HG03558 (cell line): Measurements from ENCODE around the gene MTMR10.

ENCODE experiments used
- ATAC-seq: cut with Tn5 transposase; IDR thresholded peaks from one replicate; pipeline ENCODE4 v1.9.1; 2021; ENCODE audit warnings: moderate number of reproducible peaks; ENCODE audit not compliant: unreplicated experiment; ENCODE audit errors: extremely low read depth

Gene MTMR10

DNA sequence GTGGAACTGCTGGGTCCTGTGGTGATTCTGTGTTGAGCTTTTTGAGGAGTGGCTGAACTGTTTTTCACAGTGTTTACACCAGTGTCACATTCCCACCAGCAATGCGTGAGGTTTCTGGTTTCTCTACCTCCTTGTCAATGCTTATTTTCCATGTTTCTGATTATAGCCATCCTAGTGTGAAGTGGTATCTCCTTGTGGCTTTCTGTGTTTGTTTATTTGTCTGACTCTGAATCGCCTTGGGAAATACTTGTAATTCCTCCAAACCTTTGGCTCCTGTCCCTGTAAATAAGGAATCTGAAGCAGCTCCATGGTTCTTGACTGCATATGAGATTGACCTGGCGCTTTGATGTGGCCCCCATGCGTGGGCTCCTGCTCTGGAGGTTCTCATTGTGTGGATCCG, 67.1 kb downstream of the MTMR10 start:
- ATAC-seq = no peak

DNA sequence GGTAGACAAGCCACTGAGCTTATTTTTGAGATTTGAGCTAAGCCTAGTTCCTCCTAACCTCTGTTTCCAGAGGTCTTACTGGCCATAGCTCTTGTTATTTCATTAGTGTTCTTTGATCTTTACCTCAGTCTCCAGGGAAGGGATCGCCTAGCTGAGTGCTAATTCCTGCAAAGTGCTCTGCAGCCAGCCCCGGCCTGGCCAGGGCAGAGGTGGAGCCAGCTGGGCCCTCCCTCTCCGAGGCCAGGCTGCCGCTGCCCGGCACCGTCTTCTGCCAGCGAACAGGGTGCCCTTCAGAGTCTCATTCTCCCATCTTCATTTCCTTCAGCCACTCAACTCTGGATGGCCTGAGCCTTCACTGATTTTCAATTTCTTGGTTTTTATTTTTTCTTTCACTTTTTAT, 68.0 kb downstream of the MTMR10 start:
- ATAC-seq = no peak

DNA sequence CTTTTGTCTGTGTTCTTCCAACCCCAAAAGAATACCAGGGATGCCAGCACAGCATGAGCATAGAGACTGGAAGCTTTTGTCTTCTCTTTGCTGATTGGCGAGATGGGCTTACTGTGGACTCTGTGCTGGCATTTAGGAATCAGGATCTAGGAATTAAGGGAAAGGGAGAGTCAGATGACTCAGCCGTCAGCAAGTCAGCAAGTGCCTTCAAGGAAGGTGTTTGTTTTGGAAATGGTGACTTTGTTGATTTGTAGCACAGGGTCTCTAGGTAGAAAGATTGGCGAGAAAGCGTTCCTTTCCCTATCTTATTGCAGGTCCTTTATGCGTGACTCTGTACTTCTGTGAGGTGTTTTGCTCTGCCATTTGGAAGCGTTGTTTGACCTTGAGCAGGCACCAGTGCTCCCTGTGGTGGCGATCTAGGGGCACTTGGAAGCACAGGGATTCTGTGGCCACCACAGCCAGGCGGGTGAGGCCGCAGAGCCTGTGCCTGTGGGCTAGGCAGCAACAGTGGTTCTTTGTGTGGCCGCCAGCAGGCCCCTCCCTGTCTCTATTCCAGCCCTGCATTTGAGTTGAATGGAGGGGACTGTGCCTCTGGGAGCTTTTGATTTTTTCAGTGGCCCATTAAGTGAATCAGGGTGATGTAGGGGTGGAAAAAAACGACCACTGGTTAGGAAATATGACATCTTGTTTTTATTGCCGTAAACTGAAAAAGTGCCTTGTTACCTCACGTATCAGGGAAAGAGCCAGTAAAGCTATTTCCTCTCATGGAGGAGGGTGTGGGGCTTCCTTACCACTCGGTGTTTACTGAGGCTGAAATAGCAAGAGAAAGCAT, 68.7 kb downstream of the MTMR10 start:
- no peak for ATAC-seq

DNA sequence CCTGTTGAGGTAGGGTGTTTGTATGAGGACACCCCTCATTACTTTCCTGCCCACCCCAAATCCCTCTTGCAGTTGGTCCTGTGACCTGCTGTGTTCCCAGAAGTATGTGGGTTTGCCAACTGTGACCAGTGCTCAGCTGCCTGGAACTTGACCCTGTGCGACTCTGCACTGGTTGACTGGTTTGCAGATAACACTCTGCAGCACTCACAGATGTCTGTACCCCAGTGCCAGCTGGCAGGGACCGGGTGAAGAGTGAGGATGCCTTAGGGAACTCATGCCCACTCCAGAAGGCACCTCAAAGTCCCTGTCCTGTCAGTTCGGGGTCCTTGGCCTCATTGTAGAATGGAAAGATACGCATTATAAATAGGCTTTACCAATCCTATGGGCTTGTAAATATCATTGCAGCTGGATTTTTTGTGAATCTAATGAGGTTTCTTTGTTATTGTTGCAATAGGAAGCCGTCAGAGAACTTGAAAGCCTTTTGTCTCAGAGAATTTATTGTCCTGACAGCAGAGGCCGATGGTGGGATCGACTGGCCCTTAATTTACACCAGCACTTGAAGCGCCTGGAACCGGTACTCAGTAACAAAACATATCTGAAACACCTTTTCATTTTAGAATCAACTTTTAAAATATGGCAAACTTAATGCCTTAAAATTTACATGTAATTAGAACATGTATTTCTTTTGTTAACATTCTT, 69.5 kb downstream of the MTMR10 start:
- ATAC-seq = no peak

DNA sequence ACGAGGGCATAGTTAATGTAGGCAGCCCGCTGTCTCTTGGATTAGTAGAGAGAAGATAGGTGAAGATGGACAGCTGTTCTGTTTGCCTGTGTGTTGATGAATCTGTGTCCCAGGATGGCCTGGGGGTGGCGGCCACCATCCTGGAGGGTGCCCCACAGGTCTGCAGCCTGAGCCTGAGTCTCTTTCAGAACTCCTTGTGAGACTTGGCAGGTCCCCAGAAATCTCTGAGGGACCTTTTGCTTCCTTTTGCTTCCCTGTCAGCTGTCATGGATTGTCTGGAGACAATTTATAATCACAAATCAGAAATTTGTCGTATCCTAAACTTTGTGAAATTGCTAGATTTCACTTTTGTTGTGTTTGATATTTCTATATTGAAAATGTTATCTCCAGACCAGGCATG, 70.3 kb downstream of the MTMR10 start:
- ATAC-seq = no peak

DNA sequence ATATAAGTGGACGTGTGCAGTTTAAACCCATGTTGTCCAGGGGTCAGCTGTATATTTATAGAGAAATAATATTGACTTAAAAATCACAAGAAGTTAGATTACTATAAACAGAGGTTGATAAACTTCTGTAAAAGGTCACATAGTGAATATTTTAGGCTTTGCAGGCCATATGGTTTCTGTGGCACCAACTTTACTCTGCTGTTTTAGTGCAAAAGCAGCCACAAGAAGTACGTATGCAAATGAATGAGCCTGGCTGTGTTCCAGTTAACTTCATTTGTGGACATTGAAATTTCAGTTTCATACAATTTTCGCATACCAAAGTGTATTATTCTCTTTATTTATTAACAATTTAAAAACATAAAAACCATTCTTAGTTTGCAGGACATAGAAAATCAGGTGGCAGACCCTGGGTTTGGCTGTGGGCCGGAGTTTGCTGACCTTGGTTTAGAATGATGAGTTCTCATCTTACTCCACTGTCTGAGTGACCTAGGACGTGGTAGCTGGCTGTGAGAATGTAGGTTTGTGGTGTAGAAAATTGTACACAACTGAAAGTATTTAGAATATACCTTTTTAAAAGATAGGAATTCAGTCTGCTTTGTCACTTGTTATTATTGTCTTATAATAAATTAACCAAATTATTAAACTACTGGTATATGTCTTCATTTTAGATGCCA, 71.4 kb downstream of the MTMR10 start:
- no peak for ATAC-seq

DNA sequence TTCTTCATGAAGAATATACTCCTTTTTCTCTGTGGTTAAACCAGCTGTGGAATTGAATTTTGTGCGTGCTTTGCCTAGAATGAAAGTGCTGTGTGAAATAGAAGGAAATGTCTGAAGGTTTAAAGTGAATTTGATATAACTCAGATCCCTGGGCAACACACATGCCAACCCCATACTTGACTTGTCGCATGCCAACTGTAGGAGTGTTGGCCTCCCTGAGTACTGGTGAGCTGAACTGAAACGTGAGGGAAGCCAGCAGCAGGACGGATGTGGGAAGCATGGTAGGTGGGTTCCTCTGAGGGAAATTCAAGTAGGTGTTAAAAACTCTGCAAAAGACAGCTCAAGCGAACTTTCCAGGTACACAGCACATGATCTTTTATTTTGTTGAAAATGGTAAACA, 73.1 kb downstream of the MTMR10 start:
- no peak for ATAC-seq

DNA sequence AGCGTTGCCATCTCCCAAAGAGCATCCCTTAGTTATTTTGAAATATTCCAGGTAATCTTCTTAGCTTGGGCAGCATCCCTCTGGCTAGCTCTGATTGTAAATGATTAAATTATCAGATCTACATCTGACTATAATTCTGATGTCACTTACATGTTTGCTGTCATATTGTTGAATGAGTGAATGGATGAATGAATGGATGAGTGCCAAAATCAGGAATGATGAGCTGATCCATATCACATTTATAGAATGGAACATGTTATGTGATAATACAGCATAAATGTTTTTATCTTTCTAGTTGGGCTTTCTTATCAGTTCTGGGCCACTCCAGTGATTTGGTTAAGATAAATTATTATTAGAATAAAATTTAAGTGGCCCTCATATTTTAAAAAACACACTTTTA, 73.8 kb downstream of the MTMR10 start:
- ATAC-seq = no peak

DNA sequence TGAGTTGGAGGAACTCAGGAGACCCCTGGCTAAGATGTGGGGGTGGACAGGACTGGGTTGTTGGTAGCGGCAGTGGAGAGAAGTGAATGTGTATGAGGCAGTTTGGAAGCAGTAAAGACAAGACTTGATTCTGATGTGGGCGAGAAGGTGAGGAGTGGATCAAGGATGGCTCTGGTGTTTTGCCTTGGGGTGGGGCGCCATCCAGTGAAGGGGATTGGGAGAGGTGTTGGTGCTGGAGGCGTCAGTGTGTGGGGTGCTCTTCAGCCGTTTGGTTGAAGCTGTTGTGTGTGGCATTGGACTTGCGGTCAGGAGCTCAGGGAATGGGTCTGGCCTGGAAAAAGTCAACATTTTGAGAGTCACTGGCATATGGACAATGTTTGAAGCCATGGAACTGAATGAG, 74.4 kb downstream of the MTMR10 start:
- no peak for ATAC-seq

DNA sequence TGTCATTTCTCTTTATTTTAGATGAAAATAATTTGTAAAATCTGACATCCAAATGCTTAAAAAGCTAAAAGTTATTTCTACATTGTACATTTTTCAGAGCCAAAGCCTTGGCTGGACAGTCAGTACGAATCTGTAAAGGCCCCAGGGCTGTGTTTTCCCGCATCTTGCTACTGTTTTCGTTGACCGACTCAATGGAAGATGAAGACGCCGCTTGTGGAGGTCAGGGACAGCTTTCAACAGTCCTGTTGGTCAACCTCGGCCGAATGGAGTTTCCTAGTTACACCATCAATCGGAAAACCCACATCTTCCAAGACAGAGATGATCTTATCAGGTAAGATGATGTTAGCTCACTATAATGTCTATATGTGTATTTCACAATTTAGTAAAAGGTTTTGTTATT, 77.7 kb downstream of the MTMR10 start:
- no peak for ATAC-seq

DNA sequence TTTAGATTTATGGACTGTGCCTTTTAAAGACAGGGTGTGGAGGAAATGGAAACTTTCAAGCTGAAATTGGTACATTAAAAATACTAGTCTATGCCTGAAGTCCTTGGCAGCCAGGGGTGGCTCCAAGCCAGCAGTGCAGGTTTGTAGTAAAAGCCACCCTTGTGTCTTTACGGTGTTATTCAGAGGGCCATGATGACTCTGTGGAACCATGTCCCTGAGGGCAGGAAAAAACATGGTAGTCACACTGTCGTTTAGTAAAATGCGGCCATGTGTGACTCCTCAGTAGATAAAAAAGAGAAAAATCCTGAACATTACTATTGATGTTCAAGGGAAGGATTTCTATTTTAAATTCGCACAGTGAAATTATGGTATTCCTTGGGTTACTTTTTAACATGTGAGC, 85.1 kb downstream of the MTMR10 start:
- ATAC-seq = no peak

DNA sequence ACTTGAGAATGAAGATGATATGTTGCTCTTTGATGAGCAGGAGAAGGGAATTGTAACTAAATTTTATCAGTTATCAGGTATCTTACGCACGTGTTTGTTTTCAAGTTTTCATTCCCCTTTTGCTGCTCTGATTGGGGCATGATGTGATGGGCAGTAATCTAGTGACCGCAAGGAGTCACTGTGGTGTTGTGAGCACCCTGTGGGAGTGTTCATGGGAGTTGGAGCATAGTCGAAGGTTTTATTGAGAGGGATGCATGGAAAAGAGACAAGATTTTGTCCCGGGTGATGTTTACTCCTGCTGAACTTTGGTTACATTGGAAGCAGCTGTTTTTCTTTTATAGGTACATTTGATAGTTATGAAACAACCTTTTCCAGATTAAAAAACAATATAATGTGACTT, 85.6 kb downstream of the MTMR10 start:
- no peak for ATAC-seq

DNA sequence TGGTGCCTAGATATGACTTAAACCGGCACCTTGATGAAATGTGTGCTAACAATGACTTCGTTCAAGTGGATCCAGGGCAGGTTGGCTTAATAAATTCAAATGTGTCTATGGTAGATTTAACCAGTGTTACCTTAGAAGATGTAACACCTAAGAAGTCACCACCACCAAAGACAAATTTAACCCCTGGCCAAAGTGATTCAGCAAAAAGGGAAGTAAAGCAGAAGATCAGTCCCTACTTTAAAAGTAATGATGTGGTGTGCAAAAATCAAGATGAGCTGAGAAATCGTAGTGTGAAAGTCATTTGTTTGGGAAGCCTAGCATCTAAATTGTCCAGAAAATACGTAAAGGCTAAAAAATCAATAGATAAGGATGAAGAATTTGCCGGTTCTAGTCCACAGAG, 86.6 kb downstream of the MTMR10 start:
- ATAC-seq = no peak

DNA sequence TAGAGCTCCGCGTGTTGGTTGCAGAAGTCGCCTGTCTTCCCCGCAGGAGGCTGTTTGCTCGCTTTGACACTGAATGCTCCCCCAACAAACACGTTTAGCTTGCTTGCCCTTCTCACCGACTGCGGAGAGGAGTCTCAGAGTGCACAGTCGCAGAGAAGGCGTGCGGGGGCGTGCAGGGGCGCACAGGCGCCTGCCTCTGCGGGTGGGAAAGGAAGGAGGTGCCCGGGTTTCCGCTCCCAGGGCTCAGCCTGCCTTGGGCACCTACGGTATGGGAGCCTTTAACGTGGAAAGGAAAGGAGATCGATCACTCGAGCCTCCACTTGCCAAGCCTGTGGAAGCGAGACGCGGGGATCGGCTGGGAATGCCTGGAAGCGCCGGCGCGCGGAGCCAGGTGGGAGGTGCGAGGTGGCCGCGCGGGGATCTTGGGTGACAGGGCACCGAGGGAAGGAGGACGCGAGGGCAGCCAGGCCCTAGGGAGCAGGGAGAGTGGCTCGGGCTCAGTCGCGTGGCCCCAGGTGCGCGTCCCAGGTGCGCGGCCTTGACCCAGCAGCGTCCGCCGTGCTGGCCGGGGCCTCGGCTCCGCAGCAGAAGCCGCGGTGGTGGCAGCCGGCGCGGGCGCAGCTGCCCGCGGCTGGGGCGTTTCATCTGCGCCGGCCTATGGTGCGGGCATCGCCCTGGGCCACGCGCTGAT, 87.8 kb downstream of the MTMR10 start, which contains the start of gene FAN1:
Gene FAN1, plus strand, starts transcription at position 419 of the 691 bp plus-strand sequence. CDS start 749 bp downstream, outside the sequence.
- peak; percentile 61 for ATAC-seq

DNA sequence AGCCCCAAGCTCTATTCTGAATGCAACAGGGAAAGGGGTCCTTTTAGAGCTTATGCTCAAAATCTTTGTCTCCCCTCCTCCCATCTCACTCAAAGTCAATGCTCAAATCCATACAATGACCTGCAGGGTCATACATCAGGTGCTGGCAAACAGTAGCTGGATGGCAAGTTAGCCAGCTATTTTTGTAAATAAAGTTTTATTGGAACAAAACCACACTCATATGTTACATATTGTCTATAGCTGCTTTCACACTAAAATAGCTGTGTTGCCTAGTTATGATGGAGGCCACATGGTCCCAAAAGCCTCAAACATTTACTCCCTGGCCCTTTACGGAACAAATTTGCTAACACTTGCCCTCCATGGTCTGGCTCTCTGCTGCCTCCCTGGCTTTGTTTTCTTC, 89.5 kb downstream of the MTMR10 start:
- no peak for ATAC-seq

DNA sequence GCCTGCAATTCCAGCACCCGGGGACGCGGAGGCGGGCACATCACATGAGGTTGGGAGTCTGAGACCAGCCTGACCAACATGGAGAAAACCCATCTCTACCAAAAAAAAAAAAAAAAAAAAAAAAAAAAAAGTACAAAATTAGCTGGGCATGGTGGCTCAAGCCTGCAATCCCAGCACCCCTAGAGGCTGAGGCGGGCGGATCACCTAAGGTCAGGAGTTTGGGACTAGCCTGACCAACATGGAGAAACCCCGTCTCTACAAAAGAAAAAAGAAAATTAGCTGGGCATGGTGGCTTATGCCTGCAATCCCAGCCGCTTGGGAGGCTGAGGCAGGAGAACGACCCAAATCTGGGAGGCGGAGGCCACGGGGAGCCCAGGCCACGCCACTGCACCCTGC, 95.2 kb downstream of the MTMR10 start:
- no peak for ATAC-seq

DNA sequence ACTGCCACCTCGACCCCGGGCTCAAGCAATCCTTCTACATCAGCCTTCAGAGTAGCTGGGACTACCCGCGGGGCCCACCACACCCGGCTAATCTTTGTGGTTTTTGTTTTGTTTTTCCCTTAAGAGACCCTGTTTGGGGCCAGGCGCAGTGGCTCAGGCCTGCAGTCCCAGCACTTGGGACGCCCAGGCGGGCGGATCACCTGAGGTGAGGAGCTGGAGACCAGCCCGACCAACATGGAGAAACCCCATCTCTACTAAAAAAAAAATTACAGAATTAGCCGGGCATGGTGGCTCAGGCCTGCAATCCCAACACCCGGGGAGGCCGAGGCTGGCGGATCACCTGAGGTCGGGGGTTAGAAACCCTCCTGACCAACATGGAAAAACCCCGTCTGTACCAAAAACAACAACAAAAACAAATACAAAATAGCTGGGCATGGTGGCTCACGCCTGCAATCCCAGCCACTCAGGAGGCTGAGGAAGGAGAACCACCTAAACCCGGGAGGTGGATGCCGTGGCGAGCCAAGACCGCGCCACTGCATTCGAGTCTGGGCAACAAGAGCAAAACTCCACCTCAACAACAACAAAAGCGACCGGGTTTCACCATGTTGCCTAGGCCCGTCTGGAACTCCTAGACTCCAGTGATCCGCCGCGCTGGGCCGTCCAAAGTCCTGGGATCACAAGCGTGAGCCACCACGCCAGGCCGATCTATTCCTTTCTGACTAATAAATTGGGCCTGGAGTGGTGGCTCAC, 95.8 kb downstream of the MTMR10 start:
- no peak for ATAC-seq

DNA sequence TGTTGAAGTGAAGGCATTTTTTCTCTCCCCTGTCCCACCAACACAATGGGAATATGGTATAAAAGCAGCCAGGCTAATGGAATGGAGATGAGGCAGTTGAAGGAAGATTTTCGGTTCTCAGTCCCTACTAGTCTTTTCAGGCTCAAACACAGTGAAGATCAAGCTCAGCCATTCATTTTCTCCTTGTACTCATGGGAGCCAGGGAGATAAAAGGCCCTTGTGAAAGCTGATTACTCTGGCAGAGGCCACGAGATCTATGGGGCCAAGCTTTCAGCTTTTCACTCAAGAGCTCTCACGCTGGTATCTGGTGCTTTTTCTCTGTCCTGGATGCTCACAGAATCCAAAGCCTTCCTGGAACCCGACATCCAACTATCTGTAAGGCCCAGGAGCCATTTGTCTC, 102.2 kb downstream of the MTMR10 start:
- no peak for ATAC-seq
